Suppressor macrophage (primary cell): ENCODE measurements around the gene BCL11A.

ENCODE experiments used
- DNase-seq, 4 experiments: peaks; one replicate each; pipeline ENCODE4 v3.0.0-alpha.2; 2020 to 2022

Gene BCL11A

DNA sequence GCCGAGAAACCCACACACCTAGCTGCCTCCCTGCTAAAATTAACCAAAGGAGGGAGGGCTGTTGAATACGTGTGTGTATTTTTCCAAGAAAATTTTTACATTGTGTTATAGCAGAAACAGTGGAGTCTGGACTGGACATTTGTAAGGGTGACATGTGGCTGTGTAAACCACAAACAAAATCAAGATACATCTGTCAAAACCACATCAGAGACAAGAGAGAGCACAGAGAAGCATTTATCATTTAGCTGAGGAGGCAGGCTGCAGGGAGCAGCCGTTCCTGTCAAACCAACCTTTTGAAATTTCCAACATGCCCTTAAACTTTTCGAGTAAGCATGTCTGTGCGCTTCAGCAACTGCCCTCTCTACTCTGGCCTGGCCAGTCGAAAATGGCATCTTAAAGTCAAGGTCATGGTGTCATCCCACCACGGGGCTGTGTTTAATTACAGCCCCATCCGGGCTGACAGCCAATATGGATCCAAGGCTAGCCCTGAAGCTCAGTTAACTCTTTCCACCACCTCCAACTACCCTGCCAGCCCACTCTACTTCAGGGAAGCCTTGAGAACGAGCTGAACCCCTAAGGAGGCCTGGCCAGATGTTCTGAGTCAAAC lies 8.4 kb downstream of the BCL11A start:
- no peak for DNase-seq

DNA sequence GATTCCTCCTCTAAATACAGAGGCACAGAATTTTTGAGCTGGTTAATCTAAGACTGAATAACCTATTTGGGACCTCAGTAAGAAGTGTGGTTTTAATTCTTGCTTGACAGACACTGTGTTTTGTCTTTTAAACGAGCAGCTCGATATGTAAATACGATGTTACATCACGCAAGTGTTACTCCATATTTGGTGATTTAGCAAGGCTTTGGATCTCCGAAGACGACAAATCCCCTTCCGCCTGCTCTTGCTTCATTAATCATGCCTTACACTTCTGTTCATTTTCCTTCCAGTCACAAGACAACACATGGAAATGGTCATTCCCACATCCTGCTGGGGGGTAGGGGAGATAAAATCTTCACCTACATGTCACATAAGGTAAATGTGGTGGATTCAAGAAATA lies 9.4 kb downstream of the BCL11A start:
- peak; percentile 76 to 92 (median 86) for DNase-seq

- no peak for DNase-seq
These were observed 12.3 kb downstream of the BCL11A start for GRCh38 chr2:60541056-60541651.

DNA sequence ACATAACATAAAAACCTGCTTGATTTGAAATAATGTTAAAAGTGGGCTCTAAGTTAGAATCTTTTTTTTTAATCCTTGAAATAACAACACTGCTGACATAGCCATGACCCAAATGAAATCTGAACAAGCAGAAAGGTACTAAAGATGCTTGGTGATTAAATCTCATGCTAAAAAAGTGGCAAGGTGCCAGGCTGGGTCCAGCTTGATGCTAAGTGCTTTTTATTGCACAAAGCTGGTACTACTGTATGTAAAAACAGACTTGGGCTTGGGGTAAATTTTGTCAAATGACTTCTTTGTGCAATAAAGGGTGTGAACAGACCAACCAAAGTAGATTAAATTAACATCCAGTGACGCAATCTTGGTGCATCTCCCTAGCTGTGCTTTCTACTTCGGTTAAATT lies 13.4 kb downstream of the BCL11A start:
- DNase-seq = peak in 2 of 4 experiments; percentile 11 to 24

DNA sequence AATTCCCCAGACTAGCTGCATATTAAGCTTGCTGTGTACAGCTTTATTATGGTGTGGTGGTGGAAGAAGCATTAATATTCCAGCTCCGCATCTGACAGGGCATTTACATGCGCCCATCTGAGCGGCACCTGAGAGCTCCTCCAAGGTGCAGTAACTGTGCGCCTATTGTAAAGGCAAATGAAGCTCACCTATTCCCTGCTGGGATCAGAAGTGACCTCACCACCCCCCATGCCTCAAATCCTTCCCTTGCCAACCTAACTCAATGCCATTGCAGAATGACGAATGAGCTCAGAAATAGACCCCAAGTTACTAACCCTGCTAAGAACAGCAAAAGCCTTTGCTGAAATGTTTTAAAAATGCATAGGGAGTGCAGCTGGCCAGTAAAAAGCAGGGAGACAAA lies 14.3 kb downstream of the BCL11A start:
- no peak for DNase-seq

DNA sequence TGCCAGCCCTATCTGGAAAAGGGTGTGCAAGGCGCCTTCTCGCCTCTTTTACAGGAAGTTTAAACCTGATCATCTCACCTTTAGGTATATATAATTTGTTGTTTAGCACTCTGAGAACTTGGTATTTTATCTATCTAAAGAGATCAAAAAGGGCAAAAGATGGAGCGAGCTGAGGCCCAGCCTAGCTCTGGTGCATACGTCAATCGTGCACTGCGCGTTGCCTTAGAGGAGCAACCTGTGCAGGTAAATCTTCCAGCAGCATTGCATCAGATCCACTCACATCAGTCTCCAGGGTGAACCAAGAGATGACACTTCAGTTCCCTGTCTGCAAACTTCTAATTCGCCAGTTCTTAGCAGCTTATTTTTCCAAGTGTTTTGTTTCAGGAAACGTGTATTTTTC lies 15.4 kb downstream of the BCL11A start:
- no peak for DNase-seq

GRCh38 chr2:60536746-60537145 lies 16.7 kb downstream of the BCL11A start:
- no peak for DNase-seq

- DNase-seq = no peak
These were observed 17.7 kb downstream of the BCL11A start for GRCh38 chr2:60535685-60536312.

DNA sequence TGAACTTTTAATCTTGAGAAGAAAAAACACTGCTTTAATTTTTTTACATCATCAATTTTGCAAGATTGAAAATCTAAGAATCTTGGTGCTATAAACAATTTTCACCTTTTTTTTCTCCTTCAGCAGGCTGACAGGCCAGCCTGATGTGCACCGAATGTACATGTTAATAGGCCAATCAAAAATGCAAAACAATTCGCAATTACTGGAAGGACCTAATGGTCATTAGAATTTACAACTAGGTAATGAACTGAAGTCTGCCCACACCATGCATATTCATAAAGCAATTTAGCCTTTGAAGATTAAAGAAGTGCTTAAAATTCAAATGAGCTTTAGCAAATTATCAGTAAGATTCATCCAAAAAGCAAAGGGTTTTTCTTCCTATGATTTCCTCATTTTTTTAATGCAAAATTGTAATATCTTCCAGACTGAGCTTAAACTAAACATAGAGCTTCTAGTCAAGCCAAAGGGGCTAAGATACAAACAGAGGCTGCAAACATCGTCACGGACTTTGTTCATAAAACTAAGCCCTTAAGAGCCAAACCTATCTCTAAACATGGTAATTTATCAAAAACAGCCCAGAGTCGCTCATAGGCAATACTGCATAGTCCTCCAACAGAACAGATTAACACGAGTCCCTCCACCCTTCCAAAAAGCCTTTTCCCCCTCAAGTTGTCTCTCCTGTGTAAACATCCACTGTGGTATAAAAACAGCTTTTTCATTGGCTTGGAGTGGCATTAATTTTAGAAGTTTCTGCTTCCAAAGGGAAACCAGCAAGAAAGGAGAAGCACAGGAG lies 18.4 kb downstream of the BCL11A start:
- DNase-seq = no peak

DNA sequence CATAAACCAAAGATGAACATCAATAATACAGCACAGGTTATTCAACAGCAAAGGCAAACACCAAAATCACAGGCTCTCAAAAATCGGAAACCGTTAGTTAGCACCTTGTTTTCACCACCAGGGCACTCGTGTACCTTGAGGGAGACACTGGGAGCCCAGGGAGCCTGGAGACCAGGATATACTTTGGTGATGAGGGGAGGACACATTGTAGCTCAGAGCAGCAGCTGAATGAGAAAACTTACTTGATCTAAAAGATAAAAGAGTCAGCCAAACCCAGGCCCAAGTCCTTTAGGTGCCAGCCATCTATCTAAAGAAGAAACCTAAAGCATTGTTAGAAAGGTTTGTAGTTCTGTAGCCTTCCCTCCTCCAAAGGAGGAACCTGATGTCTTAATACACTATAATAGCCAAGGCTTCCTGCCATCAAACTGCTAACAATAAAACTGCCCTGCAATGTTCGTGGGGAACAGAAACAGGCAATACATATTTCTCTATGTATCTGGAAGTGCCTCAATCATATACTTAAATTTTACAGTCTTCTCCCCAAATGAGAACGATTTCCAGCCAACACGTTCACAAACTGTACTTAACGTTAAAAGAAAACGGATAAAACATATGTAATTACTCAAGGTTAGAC lies 19.3 kb downstream of the BCL11A start:
- DNase-seq = peak in 1 of 4 experiments; percentile 42

- no peak for DNase-seq
These were observed 20.1 kb downstream of the BCL11A start for GRCh38 chr2:60533101-60534051.

DNA sequence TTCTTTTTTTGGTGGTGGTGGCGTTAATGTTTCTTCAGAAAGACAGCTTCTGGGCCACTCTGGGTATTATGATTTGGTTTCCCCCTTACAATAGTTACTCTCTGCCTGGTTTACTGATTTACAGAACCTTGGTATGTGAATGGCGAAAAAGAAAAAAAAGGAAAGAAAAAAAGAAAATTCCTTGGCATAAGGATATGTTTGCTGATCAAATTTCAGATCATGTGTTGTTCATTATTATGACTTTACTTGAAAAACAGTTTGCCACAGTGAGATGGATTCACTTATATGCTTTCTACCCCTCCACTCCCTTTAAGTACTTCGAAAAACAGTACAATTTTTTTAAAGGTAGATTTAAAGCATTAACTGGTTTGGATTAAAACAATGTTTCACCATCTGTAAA lies 21.0 kb downstream of the BCL11A start:
- no peak for DNase-seq

- DNase-seq = no peak
These were observed 21.7 kb downstream of the BCL11A start for GRCh38 chr2:60531701-60532133.

DNA sequence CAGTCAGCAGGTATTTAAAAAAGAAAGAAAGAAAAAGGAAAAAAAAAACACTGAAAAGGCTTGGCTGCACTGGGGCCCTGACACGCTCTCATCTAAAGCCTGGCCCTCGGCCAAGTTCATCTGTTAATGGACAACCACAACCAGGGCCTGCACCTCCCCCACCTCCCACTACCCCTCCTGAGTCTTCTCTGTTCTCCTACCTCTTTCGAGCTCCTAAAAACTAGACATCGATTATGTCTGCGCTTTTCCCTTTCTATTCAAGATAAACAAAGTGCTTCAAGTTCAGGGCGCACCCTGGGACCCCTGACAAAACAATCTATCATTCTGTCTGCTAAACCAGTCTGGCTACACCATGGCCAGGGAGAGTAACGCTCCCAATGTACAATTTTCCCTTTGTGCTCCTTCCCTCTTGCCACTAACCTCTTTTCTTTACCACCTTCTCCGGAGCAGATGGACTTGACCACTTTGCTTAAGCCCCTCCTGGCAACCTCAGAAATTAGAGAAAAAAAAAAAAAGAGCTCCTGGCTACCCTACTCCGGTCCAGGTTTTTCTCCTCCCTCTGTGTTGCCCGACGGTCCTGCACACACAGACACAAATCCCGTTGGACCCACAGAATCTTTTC lies 22.7 kb downstream of the BCL11A start:
- peak in 3 of 4 experiments; percentile 46 to 68 (median 64) for DNase-seq

- peak in 2 of 4 experiments; percentile 36 to 45 for DNase-seq
These were observed 23.4 kb downstream of the BCL11A start for GRCh38 chr2:60529785-60530627.

GRCh38 chr2:60529136-60529784 lies 24.2 kb downstream of the BCL11A start:
- DNase-seq = peak; percentile 89 to 96 (median 94)

GRCh38 chr2:60528281-60529020 lies 25.0 kb downstream of the BCL11A start:
- DNase-seq = peak; percentile 60 to 82 (median 68)

DNA sequence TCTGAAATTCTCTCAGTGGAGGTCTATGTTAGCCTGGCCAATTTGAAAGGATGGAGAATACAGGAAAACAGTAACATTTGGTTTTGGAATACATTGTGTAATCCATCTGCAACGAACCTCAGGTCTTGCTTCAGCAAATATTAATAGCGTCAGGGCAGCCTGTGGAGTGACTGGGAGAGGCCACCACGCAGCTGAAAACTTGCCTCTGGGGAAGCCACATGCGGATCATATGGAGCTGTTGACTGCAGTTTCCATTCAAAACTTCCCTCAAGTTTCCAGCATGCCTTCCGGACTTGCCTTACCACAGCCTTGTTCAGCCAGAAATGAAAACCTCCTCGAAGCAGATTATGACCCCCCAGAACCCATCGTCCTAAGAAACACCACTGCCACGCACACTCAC lies 25.7 kb downstream of the BCL11A start:
- peak; percentile 87 to 94 (median 92) for DNase-seq

GRCh38 chr2:60526623-60527022 lies 26.8 kb downstream of the BCL11A start:
- peak; percentile 59 to 82 (median 70) for DNase-seq
